Prostate gland (tissue), 2 donors: Measurements from ENCODE around the gene EEFSEC. TPM values are rescaled to one million over a fixed set of nuclear protein-coding genes. Genes with fewer than 3 reads are reported as not detected.

ENCODE experiments used
- DNase-seq: peaks from one replicate; pipeline ENCODE4 v3.0.0-alpha.2; 2019; ENCODE audit warnings: low spot score
- H3K27ac ChIP-seq, 2 donors: fragments of 200-600 bp; sonication (generic); 2 replicates each; pipeline ENCODE4 v1.5.1; 2017 to 2019
- H3K27me3 ChIP-seq: fragments of 200-600 bp; sonication (generic); replicated peaks from 2 replicates; pipeline ENCODE4 v1.5.1; 2019; ENCODE audit not compliant: insufficient read depth
- H3K36me3 ChIP-seq, 2 donors: fragments of 200-600 bp; sonication (generic); 1 replicate in 1 of 2; 2 replicates in 1 of 2; pipeline versions ENCODE4 v1.5.1 to v1.8.1; 2017 to 2019
- H3K4me1 ChIP-seq: fragments of 200-600 bp; sonication (generic); replicated peaks from 2 replicates; pipeline ENCODE4 v1.5.1; 2019
- H3K4me3 ChIP-seq, 2 donors: fragments of 200-600 bp; sonication (generic); 2 replicates each; pipeline ENCODE4 v1.5.1; 2017 to 2019
- H3K9me3 ChIP-seq: fragments of 200-600 bp; sonication (generic); 2 replicates; pipeline ENCODE4 v1.5.1; 2017
- CTCF ChIP-seq, 4 experiments: fragments of 200-600 bp in 2 of 4; fragments of 450-650 bp in 2 of 4; sonication (generic) in 2 of 4; IDR thresholded peaks; 1 replicate in 3 of 4; 2 replicates in 1 of 4; pipeline ENCODE4 v1.5.1; 2016 to 2019; ENCODE audit warnings: antibody characterized with exemption in 4 of 4, mild to moderate bottlenecking in 2 of 4, moderate library complexity in 2 of 4
- POLR2A ChIP-seq: fragments of 450-650 bp; IDR thresholded peaks from one replicate; pipeline ENCODE4 v1.6.1; 2016; ENCODE audit warnings: antibody characterized with exemption, mild to moderate bottlenecking
- POLR2AphosphoS5 ChIP-seq: sonication (generic); formaldehyde crosslinking; IDR thresholded peaks from one replicate; pipeline ENCODE4 v1.6.1; 2017; ENCODE audit warnings: antibody characterized with exemption
- WGBS: methylation state at CpG from one replicate; pipeline ENCODE4 v1.1.5; 2018; 5-methylcytosine and 5-hydroxymethylcytosine counted together
- intact Hi-C: fragments of 100-400 bp; cut with DNase I; formaldehyde crosslinking; loops from one replicate; pipeline ENCODE4 v1.14.2; 2022
- total RNA-seq, 2 donors: library from RNA; depleted of rRNA; stranded (reverse); fragments of >200 nt; gene quantifications; one replicate each; pipeline ENCODE4 v1.1.0, GENCODE V29; 2016

The EEFSEC gene
- total RNA-seq, 2 donors from 2014 or later = 24.7 to 26.1 TPM

- TF ChIP-seq POLR2A (no peak), CTCF (IDR thresholded peaks at IDR 0.05) (no peak), POLR2AphosphoS5 (no peak)
- DNase-seq = no peak
- H3K27me3 ChIP-seq = no peaks in the 10 kb centered on the region
- H3K27ac ChIP-seq = peak overlapping the region; percentile 4 to 44
- H3K4me1 ChIP-seq = peaks cover 9% of the 10 kb centered on the region
- WGBS = 75% methylated on average over 13 of the region's 13 CpGs
- no peaks in the 10 kb centered on the region for H3K9me3 ChIP-seq
- H3K36me3 ChIP-seq = no peaks in the 10 kb centered on the region
- no peak overlapping the region for H3K4me3 ChIP-seq
- intact Hi-C loops = no loop called here
Observed at GRCh38 chr3:128285042-128285966, 132.0 kb downstream of the EEFSEC start.

DNA sequence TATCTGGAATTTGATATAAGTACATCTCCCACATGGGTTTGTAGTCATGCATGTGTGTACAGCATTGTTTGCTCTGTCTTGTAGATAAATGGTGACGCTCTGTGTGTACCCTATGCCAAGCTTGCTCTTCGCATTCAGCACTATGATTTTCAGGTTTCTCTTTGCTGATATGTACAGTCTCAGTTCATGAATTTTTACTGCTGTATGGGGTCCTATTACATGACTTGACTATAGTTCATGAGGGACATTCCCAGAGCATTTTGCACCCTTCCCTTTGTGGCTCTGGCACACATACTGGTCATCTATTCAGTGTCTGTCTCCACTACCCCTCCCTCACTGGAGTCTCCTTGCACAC lies 132.7 kb downstream of the EEFSEC start:
- Histone ChIP-seq H3K36me3 (no peaks in the 10 kb centered on the region), H3K4me3 (no peak overlapping the region), H3K4me1 (peaks cover 9% of the 10 kb centered on the region), H3K27ac (peak overlapping the region in 1 of 2 donors; percentile 44), H3K9me3 (peaks cover 4% of the 10 kb centered on the region), H3K27me3 (no peaks in the 10 kb centered on the region)
- DNase-seq = peak; percentile 36
- intact Hi-C loops = no loop called here
- 45% methylated on average over 2 of the region's 2 CpGs for WGBS
- TF ChIP-seq POLR2A (no peak), POLR2AphosphoS5 (peak; percentile 66)

GRCh38 chr3:128286691-128287090 lies 133.4 kb downstream of the EEFSEC start:
- Histone ChIP-seq H3K9me3 (peaks cover 4% of the 10 kb centered on the region), H3K4me1 (peaks cover 9% of the 10 kb centered on the region), H3K4me3 (no peak overlapping the region), H3K27me3 (no peaks in the 10 kb centered on the region), H3K36me3 (no peaks in the 10 kb centered on the region), H3K27ac (no peak overlapping the region)
- intact Hi-C loops = no loop called here
- no peak for DNase-seq
- TF ChIP-seq POLR2AphosphoS5 (no peak), CTCF (IDR thresholded peaks at IDR 0.05) (no peak), POLR2A (no peak)

GRCh38 chr3:128287216-128287615 lies 133.9 kb downstream of the EEFSEC start:
- Histone ChIP-seq H3K4me3 (no peak overlapping the region), H3K36me3 (no peaks in the 10 kb centered on the region), H3K27ac (no peak overlapping the region), H3K4me1 (peaks cover 9% of the 10 kb centered on the region), H3K9me3 (peaks cover 4% of the 10 kb centered on the region), H3K27me3 (no peaks in the 10 kb centered on the region)
- DNase-seq = no peak
- TF ChIP-seq POLR2A = no peak
- intact Hi-C loops = no loop called here
- WGBS = 95% methylated on average over 2 of the region's 2 CpGs

- intact Hi-C loops = no loop called here
- Histone ChIP-seq H3K27me3 (no peaks in the 10 kb centered on the region), H3K4me1 (no peaks in the 10 kb centered on the region), H3K27ac (no peak overlapping the region), H3K4me3 (no peak overlapping the region), H3K36me3 (no peaks in the 10 kb centered on the region), H3K9me3 (peaks cover 4% of the 10 kb centered on the region)
- WGBS = 97% methylated on average over 1 of the region's 1 CpG
- TF ChIP-seq POLR2A (no peak), POLR2AphosphoS5 (no peak), CTCF (IDR thresholded peaks at IDR 0.05) (no peak)
- no peak for DNase-seq
Observed at GRCh38 chr3:128289534-128289933, 136.3 kb downstream of the EEFSEC start.

DNA sequence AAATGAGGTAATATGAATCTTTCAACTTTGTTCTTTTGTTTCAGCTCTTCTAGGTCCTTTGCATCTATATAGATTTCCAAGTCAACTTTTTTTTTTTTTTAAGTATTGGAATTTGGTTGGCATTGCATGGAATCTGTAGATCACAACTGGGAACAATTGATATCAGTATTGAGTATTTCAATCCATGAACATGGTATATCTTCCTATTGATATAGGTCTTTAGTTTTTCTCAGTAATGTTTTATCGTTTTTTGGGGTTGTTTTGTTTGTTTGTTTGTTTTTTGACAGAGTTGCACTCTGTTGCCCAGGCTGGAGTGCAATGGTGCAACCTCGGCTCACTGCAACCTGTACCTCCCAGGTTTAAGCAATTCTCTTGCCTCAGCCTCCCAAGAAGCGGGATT lies 137.2 kb downstream of the EEFSEC start:
- DNase-seq = no peak
- 93% methylated on average over 3 of the region's 3 CpGs for WGBS

More for the DNA sequence above, 137.2 kb downstream of the EEFSEC start:
- TF ChIP-seq POLR2AphosphoS5 (no peak), POLR2A (no peak), CTCF (IDR thresholded peaks at IDR 0.05) (no peak)
- peaks cover 4% of the 10 kb centered on the region for H3K9me3 ChIP-seq
- no peaks in the 10 kb centered on the region for H3K4me1 ChIP-seq
- no peak overlapping the region for H3K4me3 ChIP-seq
- H3K27ac ChIP-seq = no peak overlapping the region
- intact Hi-C loops = no loop called here
- H3K36me3 ChIP-seq = no peaks in the 10 kb centered on the region
- H3K27me3 ChIP-seq = no peaks in the 10 kb centered on the region
